H1 (cell line): ENCODE results near the gene IL7R. TPM values are rescaled to one million over a fixed set of nuclear protein-coding genes. Genes with fewer than 3 reads are reported as not detected.

ENCODE experiments used
- CTCF ChIA-PET: fragments of 300-600 bp; sonication (Branson Sonifier 250); formaldehyde crosslinking; loops from one replicate; lab custom pipeline; 2021; ENCODE audit not compliant: partially characterized antibody; lab: Charles Lee
- POLR2A ChIA-PET: fragments of 300-600 bp; sonication (Branson Sonifier 250); formaldehyde crosslinking; loops from one replicate; lab custom pipeline; 2021; ENCODE audit warnings: inconsistent platforms; ENCODE audit not compliant: partially characterized antibody; lab: Charles Lee
- DNase-seq, 2 experiments: peaks; one replicate each; pipeline versions ENCODE4 v3.0.0 to v3.0.0-alpha.2; 2010 to 2022; ENCODE audit warnings: low spot score in 2 of 2, low read depth in 1 of 2, mixed read lengths in 1 of 2
- FAIRE-seq: peaks from 2 replicates; lab custom pipeline; 2011; peaks lifted over from hg19 to GRCh38; lab: Jason Lieb, UNC
- H2AFZ ChIP-seq: 2 replicates; pipeline ENCODE4 v1.8.1; 2012; ENCODE audit warnings: low read length, inconsistent platforms
- H2AK5ac ChIP-seq: 2 replicates; pipeline ENCODE4 v1.6.1; 2013; ENCODE audit warnings: low read depth, low read length
- H2BK120ac ChIP-seq: replicated peaks from 2 replicates; pipeline ENCODE3; 2013; ENCODE audit warnings: low read depth, low read length, inconsistent platforms
- H2BK12ac ChIP-seq: 2 replicates; pipeline ENCODE4 v1.6.1; 2013; ENCODE audit warnings: low read depth, low read length
- H2BK15ac ChIP-seq: 2 replicates; pipeline ENCODE4 v1.6.1; 2013; ENCODE audit warnings: low read length
- H2BK20ac ChIP-seq: 2 replicates; pipeline ENCODE4 v1.6.1; 2013; ENCODE audit warnings: low read length
- H2BK5ac ChIP-seq: 2 replicates; pipeline ENCODE4 v1.6.1; 2013; ENCODE audit warnings: low read depth, low read length
- H3K14ac ChIP-seq: 2 replicates; pipeline ENCODE4 v1.6.1; 2013; ENCODE audit warnings: inconsistent platforms; ENCODE audit not compliant: insufficient read length
- H3K18ac ChIP-seq: 2 replicates; pipeline ENCODE4 v1.6.1; 2013; ENCODE audit warnings: low read length; ENCODE audit errors: extremely low read depth
- H3K23ac ChIP-seq: 2 replicates; pipeline ENCODE4 v1.6.1; 2013; ENCODE audit warnings: inconsistent platforms; ENCODE audit not compliant: insufficient read length
- H3K23me2 ChIP-seq: 2 replicates; pipeline ENCODE4 v1.6.1; 2013; ENCODE audit warnings: low read depth, low read length
- H3K27ac ChIP-seq: 2 replicates; pipeline ENCODE4 v1.6.1; 2011; ENCODE audit warnings: low read depth, low read length, inconsistent platforms
- H3K27me3 ChIP-seq, 4 experiments: replicated peaks in 1 of 4; 1 replicate in 1 of 4; 2 replicates in 3 of 4; pipeline versions ENCODE4 v1.6.1 to v1.8.1; 2011 to 2013; ENCODE audit warnings: low read length in 3 of 4, mild to moderate bottlenecking in 3 of 4, inconsistent platforms in 2 of 4, mixed read lengths in 2 of 4, moderate library complexity in 1 of 4; ENCODE audit not compliant: control insufficient read depth in 3 of 4, insufficient read depth in 3 of 4; ENCODE audit errors: extremely low read depth in 1 of 4
- H3K36me3 ChIP-seq, 4 experiments: 2 replicates each; pipeline versions ENCODE4 v1.6.1 to v1.8.1; 2011 to 2013; ENCODE audit warnings: mild to moderate bottlenecking in 4 of 4, low read length in 3 of 4, moderate library complexity in 2 of 4, control low read depth in 1 of 4, inconsistent platforms in 1 of 4; ENCODE audit not compliant: insufficient read depth in 4 of 4, control insufficient read depth in 2 of 4
- H3K4ac ChIP-seq: replicated peaks from 2 replicates; pipeline ENCODE3; 2013; ENCODE audit warnings: low read length, low read depth, mixed read lengths, inconsistent platforms; ENCODE audit not compliant: insufficient read length
- H3K4me1 ChIP-seq, 4 experiments: replicated peaks in 1 of 4; 1 replicate in 1 of 4; 2 replicates in 3 of 4; pipeline versions ENCODE4 v1.6.1 to v1.8.1; 2011 to 2013; ENCODE audit warnings: low read length in 3 of 4, inconsistent platforms in 2 of 4, mixed read lengths in 1 of 4; ENCODE audit not compliant: insufficient read depth in 4 of 4, control insufficient read depth in 3 of 4
- H3K4me2 ChIP-seq, 2 experiments: 2 replicates each; pipeline versions ENCODE4 v1.6.1 to v1.8.1; 2011 to 2013; ENCODE audit warnings: low read depth in 2 of 2, low read length in 2 of 2, control low read depth in 1 of 2, inconsistent platforms in 1 of 2, mild to moderate bottlenecking in 1 of 2; ENCODE audit not compliant: insufficient read depth in 1 of 2
- H3K4me3 ChIP-seq, 4 experiments: fragments of 200-600, 300-600 bp in 1 of 4; sonication (generic), shearing (Covaris generic), sonication (Bioruptor Twin) in 1 of 4; 2 replicates each; pipeline versions ENCODE4 v1.5.1 to v1.8.1; 2011 to 2016; ENCODE audit warnings: low read length in 4 of 4, low read depth in 3 of 4, control low read depth in 2 of 4, inconsistent platforms in 2 of 4, mild to moderate bottlenecking in 2 of 4, mixed read lengths in 1 of 4, moderate library complexity in 1 of 4; ENCODE audit not compliant: insufficient read depth in 2 of 4; ENCODE audit errors: extremely low read depth in 1 of 4
- H3K56ac ChIP-seq: replicated peaks from 2 replicates; pipeline ENCODE3; 2013; ENCODE audit warnings: low read depth, mild to moderate bottlenecking, mixed read lengths, low read length, inconsistent platforms; ENCODE audit not compliant: insufficient read length
- H3K79me1 ChIP-seq: 2 replicates; pipeline ENCODE4 v1.6.1; 2013; ENCODE audit warnings: low read depth, low read length, control low read depth
- H3K79me2 ChIP-seq, 2 experiments: 2 replicates each; pipeline versions ENCODE4 v1.6.1 to v1.8.1; 2012 to 2013; ENCODE audit warnings: low read length in 2 of 2, mild to moderate bottlenecking in 2 of 2, inconsistent platforms in 1 of 2; ENCODE audit not compliant: insufficient read depth in 2 of 2, control insufficient read depth in 1 of 2
- H3K9ac ChIP-seq, 4 experiments: replicated peaks in 1 of 4; 1 replicate in 1 of 4; 2 replicates in 3 of 4; pipeline versions ENCODE4 v1.6.1 to v1.8.1; 2011 to 2013; ENCODE audit warnings: low read depth in 3 of 4, low read length in 3 of 4, control low read depth in 2 of 4, mild to moderate bottlenecking in 2 of 4, moderate library complexity in 2 of 4, inconsistent platforms in 1 of 4; ENCODE audit errors: extremely low read depth in 1 of 4
- H3K9me3 ChIP-seq, 2 experiments: 2 replicates each; pipeline versions ENCODE4 v1.6.1 to v1.8.1; 2012 to 2013; ENCODE audit warnings: mild to moderate bottlenecking in 2 of 2, moderate library complexity in 2 of 2, control low read depth in 1 of 2, inconsistent platforms in 1 of 2, low read depth in 1 of 2, low read length in 1 of 2, mixed read lengths in 1 of 2; ENCODE audit not compliant: insufficient read depth in 2 of 2
- H4K20me1 ChIP-seq, 2 experiments: replicated peaks in 1 of 2; 2 replicates each; pipeline versions ENCODE3 to v1.8.1; 2011 to 2013; ENCODE audit warnings: inconsistent platforms in 2 of 2, low read length in 2 of 2, mild to moderate bottlenecking in 1 of 2; ENCODE audit not compliant: insufficient read depth in 2 of 2, control insufficient read depth in 1 of 2
- H4K5ac ChIP-seq: 2 replicates; pipeline ENCODE4 v1.6.1; 2013; ENCODE audit warnings: low read length, low read depth, mixed read lengths, inconsistent platforms; ENCODE audit not compliant: insufficient read length
- H4K8ac ChIP-seq: 2 replicates; pipeline ENCODE4 v1.8.0; 2013; ENCODE audit warnings: mild to moderate bottlenecking, moderate library complexity, low read length, inconsistent platforms; ENCODE audit not compliant: insufficient read depth; ENCODE audit errors: extremely low read depth
- H4K91ac ChIP-seq: replicated peaks from 2 replicates; pipeline ENCODE3; 2013; ENCODE audit warnings: low read length, mixed read lengths, inconsistent platforms; ENCODE audit not compliant: insufficient read length
- BACH1 ChIP-seq: IDR thresholded peaks from 2 replicates; pipeline ENCODE4 v1.6.1; 2012; ENCODE audit warnings: low read length, improper control_type of control experiment
- CEBPB ChIP-seq: IDR thresholded peaks from 2 replicates; pipeline ENCODE4 v1.6.1; 2012; ENCODE audit warnings: low read depth, low read length
- EP300 ChIP-seq, 2 experiments: IDR thresholded peaks; 1 replicate in 1 of 2; 2 replicates in 1 of 2; pipeline ENCODE4 v1.6.1; 2011 to 2012; ENCODE audit warnings: low read depth in 2 of 2, low read length in 2 of 2, mild to moderate bottlenecking in 2 of 2, borderline replicate concordance in 1 of 2, inconsistent platforms in 1 of 2, moderate library complexity in 1 of 2
- FOSL1 ChIP-seq: IDR thresholded peaks from 2 replicates; pipeline ENCODE4 v1.6.1; 2011; ENCODE audit warnings: mild to moderate bottlenecking, low read depth, low read length, moderate library complexity; ENCODE audit not compliant: insufficient read depth
- GABPA ChIP-seq: IDR thresholded peaks from 2 replicates; pipeline ENCODE4 v1.6.1; 2011; ENCODE audit warnings: mild to moderate bottlenecking, low read length, moderate library complexity, borderline replicate concordance; ENCODE audit not compliant: insufficient read depth
- KDM4A ChIP-seq: IDR thresholded peaks from one replicate; pipeline ENCODE4 v1.7.1; 2012; ENCODE audit warnings: low read depth, mild to moderate bottlenecking, moderate library complexity, low read length, inconsistent platforms; ENCODE audit not compliant: severe bottlenecking
- KDM5A ChIP-seq: fragments of 200-600 bp; IDR thresholded peaks from 2 replicates; pipeline ENCODE4 v1.7.1; 2012; ENCODE audit warnings: mild to moderate bottlenecking, low read length, inconsistent platforms, mixed read lengths
- NANOG ChIP-seq: IDR thresholded peaks from 2 replicates; pipeline ENCODE4 v1.6.1; 2011; ENCODE audit warnings: low read length, low read depth, mild to moderate bottlenecking, inconsistent platforms; ENCODE audit not compliant: insufficient read depth, poor library complexity, severe bottlenecking
- NRF1 ChIP-seq: IDR thresholded peaks from 2 replicates; pipeline ENCODE4 v1.6.1; 2011; ENCODE audit warnings: mild to moderate bottlenecking, low read depth, low read length, improper control_type of control experiment
- POU5F1 ChIP-seq: IDR thresholded peaks from 2 replicates; pipeline ENCODE4 v1.6.1; 2011; ENCODE audit warnings: low read depth, mild to moderate bottlenecking, low read length, moderate library complexity
- SIN3A ChIP-seq, 2 experiments: IDR thresholded peaks in 1 of 2; conservative IDR thresholded peaks in 1 of 2; 2 replicates each; pipeline ENCODE4 v1.6.1; 2011 to 2012; ENCODE audit warnings: low read length in 2 of 2, improper control_type of control experiment in 1 of 2, low read depth in 1 of 2, mild to moderate bottlenecking in 1 of 2
- SIX5 ChIP-seq: IDR thresholded peaks from 2 replicates; pipeline ENCODE4 v1.6.1; 2011; ENCODE audit warnings: mild to moderate bottlenecking, low read depth, low read length
- SRF ChIP-seq: IDR thresholded peaks from 2 replicates; pipeline ENCODE4 v1.6.1; 2011; ENCODE audit warnings: mild to moderate bottlenecking, low read depth, low read length, moderate library complexity
- YY1 ChIP-seq: IDR thresholded peaks from 2 replicates; pipeline ENCODE4 v1.6.1; 2011; ENCODE audit warnings: low read depth, mild to moderate bottlenecking, low read length
- WGBS, 2 experiments: shearing (Covaris generic) in 1 of 2; methylation state at CpG; one replicate each; pipeline versions ENCODE4 v1.1.6 to v1.1.7; 2013 to 2015; ENCODE audit warnings: low lambda C conversion rate in 2 of 2, mixed read lengths in 2 of 2, inconsistent platforms in 1 of 2, low coverage in 1 of 2, missing lambda C conversion rate in 1 of 2; ENCODE audit not compliant: insufficient replicate concordance in 2 of 2, insufficient coverage in 1 of 2, insufficient read length in 1 of 2; ENCODE audit errors: extremely low coverage in 1 of 2, missing lambda C conversion rate in 1 of 2; 5-methylcytosine and 5-hydroxymethylcytosine counted together
- polyA plus RNA-seq, 7 experiments: library from polyadenylated mRNA; depleted of rRNA in 3 of 7; stranded (reverse) in 5 of 7; unstranded in 2 of 7; fragments of >200 nt in 5 of 7; fragments of 200-250 nt in 2 of 7; gene quantifications; 1 replicate in 5 of 7; 2 replicates in 1 of 7; 4 replicates in 1 of 7; pipeline versions ENCODE4 v1.2.1 to v1.2.3, GENCODE V29; 2011 to 2013; ENCODE audit warnings: missing spikeins in 2 of 7, mixed read lengths in 2 of 7
- total RNA-seq: library from RNA; stranded (reverse); fragmentation: NEBNext Ultra II Directional; extraction: Animal tissue kit (Norgen Biotek cat#: 25700); gene quantifications from 2 replicates; pipeline ENCODE4 v1.2.1, GENCODE V29; 2021

Gene IL7R
- total and polyA plus RNA-seq, 2 of the 8 experiments (the other 6 are each of a cell fraction or from before 2014, with no cell fraction given): not detected

DNA sequence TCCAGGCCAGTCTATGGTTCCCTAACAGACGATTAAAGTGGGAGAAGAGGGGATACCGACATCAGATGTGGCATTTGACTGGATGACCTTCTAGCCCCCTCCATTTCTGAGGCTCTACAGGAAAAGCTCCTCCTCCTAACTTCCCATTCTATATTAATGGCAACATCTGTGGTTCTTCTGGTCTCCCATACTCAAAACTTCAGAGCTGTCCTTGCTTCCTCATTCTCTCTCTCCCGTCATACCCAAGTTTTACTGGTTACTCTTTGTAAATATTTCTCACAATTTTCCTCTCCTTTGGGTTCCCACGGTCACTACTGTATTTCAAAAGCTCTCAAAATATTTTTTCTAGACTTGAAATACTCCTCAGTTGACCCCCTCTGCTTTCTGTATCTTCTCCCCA lies 36.0 kb upstream of the IL7R start:
- H2BK12ac ChIP-seq: no peak overlapping the region
- H3K18ac ChIP-seq: no peak overlapping the region
- H3K23ac ChIP-seq: no peak overlapping the region
- 82% methylated on average over 4 of the region's 4 CpGs; no CpG with 5 or more reads in 1 of the 2 experiments for WGBS, 2 experiments
- H3K14ac ChIP-seq: no peak overlapping the region
- H3K79me2 ChIP-seq: no peaks in the 10 kb centered on the region
- DNase-seq (no peak), FAIRE-seq (no peak)
- no peaks in the 10 kb centered on the region for H3K27me3 ChIP-seq
- H3K4me3 ChIP-seq: no peak overlapping the region
- H4K91ac ChIP-seq: no peak overlapping the region
- H2BK5ac ChIP-seq: no peak overlapping the region
- H3K36me3 ChIP-seq: no peaks in the 10 kb centered on the region; a peak in 1 of 8 replicates
- no peak overlapping the region for H2AFZ ChIP-seq
- no peaks in the 10 kb centered on the region for H4K20me1 ChIP-seq
- ChIA-PET CTCF (interaction anchor here (0.9 to 1.0 kb wide), 2 partner anchors 94 to 106 kb away, joined by 3 to 4 read pairs; no protein-coding TSS in a partner anchor), POLR2A (no interaction called here)
- no peak overlapping the region for H3K9ac ChIP-seq
- H2BK120ac ChIP-seq: no peak overlapping the region
- no peaks in the 10 kb centered on the region for H3K23me2 ChIP-seq
- H3K4ac ChIP-seq: no peak overlapping the region
- H2BK15ac ChIP-seq: no peak overlapping the region
- no peak overlapping the region for H3K27ac ChIP-seq
- H2BK20ac ChIP-seq: no peak overlapping the region
- no peak overlapping the region for H2AK5ac ChIP-seq
- H3K56ac ChIP-seq: no peak overlapping the region
- H3K4me2 ChIP-seq: no peak overlapping the region
- no peak overlapping the region for H4K8ac ChIP-seq
- H3K4me1 ChIP-seq: no peaks in the 10 kb centered on the region
- no peaks in the 10 kb centered on the region for H3K79me1 ChIP-seq
- H3K9me3 ChIP-seq: no peaks in the 10 kb centered on the region
- no peak overlapping the region for H4K5ac ChIP-seq
- no peak for TF ChIP-seq SRF
- no peak for TF ChIP-seq NRF1
- no peak for TF ChIP-seq POU5F1
- no peak for TF ChIP-seq KDM4A
- TF ChIP-seq GABPA: no peak
- TF ChIP-seq EP300 (IDR thresholded peaks at IDR 0.05; ENCODE audit: borderline replicate concordance in 1 of 2, low read depth in 2 of 2, low read length in 2 of 2): no peak
- no peak for TF ChIP-seq BACH1
- no peak for TF ChIP-seq NANOG
- no peak for TF ChIP-seq CEBPB
- TF ChIP-seq SIN3A (conservative IDR thresholded peaks at IDR 0.05 in 1 of 2, IDR thresholded peaks at IDR 0.05 in 1 of 2; ENCODE audit: low read depth in 1 of 2, low read length in 2 of 2): no peak
- TF ChIP-seq SIX5: no peak
- no peak for TF ChIP-seq KDM5A
- no peak for TF ChIP-seq FOSL1
- no peak for TF ChIP-seq YY1
